ENCODE measurements around the gene SLIRP.

GRCh38 chr14:77741438-77741837 is 33.5 kb downstream of the SLIRP start:
- TF ChIP-seq CTCF (IDR thresholded peaks at IDR 0.05; ENCODE audit: insufficient read depth, low read length, poor library complexity, severe bottlenecking) = no peak
- no peak for TF ChIP-seq EZH2phosphoT487 (conservative IDR thresholded peaks at IDR 0.05; ENCODE audit: low read length)

Data from SU-DHL-6 (cell line).